ENCODE measurements around the gene BTBD18.
A peak's percentile ranks its signal among the peaks of the same experiment; 100 is the strongest.

BTBD18 gene

GRCh38 chr11:57751676-57752253 is at the start of gene BTBD18:
Gene BTBD18 (minus strand): TSS chr11:57751819. CDS start chr11:57751188, 631 bp downstream.
- DNase-seq, result no peak

GRCh38 chr11:57801183-57801485 is 49.5 kb upstream of the BTBD18 start:
- no peak for DNase-seq

GRCh38 chr11:57800444-57801182 is 49.0 kb upstream of the BTBD18 start:
- DNase-seq, result peak; percentile 89

GRCh38 chr11:57798905-57799559 is 47.4 kb upstream of the BTBD18 start:
- DNase-seq, result no peak

GRCh38 chr11:57793351-57794115 is 41.9 kb upstream of the BTBD18 start:
- DNase-seq, result no peak

- no peak for DNase-seq
These were observed 41.3 kb upstream of the BTBD18 start for GRCh38 chr11:57792870-57793269.

- no peak for DNase-seq
These were observed 40.5 kb upstream of the BTBD18 start for GRCh38 chr11:57792060-57792541.

- DNase-seq, result no peak
These were observed 39.9 kb upstream of the BTBD18 start for GRCh38 chr11:57791321-57792059.

- DNase-seq, result no peak
These were observed 37.1 kb upstream of the BTBD18 start for GRCh38 chr11:57788703-57789088.

- no peak for DNase-seq
These were observed 36.5 kb upstream of the BTBD18 start for GRCh38 chr11:57787920-57788702.

GRCh38 chr11:57787006-57787604 is 35.5 kb upstream of the BTBD18 start:
- no peak for DNase-seq

- DNase-seq, result no peak
These were observed 34.8 kb upstream of the BTBD18 start for GRCh38 chr11:57786436-57786835.

- no peak for DNase-seq
These were observed 33.5 kb upstream of the BTBD18 start for GRCh38 chr11:57785072-57785471.

- DNase-seq, result no peak
These were observed 29.9 kb upstream of the BTBD18 start for GRCh38 chr11:57781529-57781943.

GRCh38 chr11:57779276-57779675 is 27.7 kb upstream of the BTBD18 start:
- no peak for DNase-seq

GRCh38 chr11:57778318-57779037 is 26.9 kb upstream of the BTBD18 start:
- DNase-seq, result no peak

- DNase-seq, result no peak
These were observed 26.3 kb upstream of the BTBD18 start for GRCh38 chr11:57777969-57778317.

- DNase-seq, result no peak
These were observed 25.1 kb upstream of the BTBD18 start for GRCh38 chr11:57776577-57777210.

- DNase-seq, result no peak
These were observed 24.5 kb upstream of the BTBD18 start for GRCh38 chr11:57776031-57776521.

- no peak for DNase-seq
These were observed 23.9 kb upstream of the BTBD18 start for GRCh38 chr11:57775491-57775890.
